Jurkat, Clone E6-1 (cell line): ENCODE measurements around the gene KDM2B.
A peak's percentile ranks its signal among the peaks of the same experiment; 100 is the strongest.
"Not testable (repeated sequence)": the region's sequence is repeated elsewhere in the genome, so short reads cannot be mapped to it uniquely, and the experiment has no call there.

Experiments
- DNase-seq: peaks from one replicate; pipeline ENCODE4 v3.0.0-alpha.2; 2011; ENCODE audit warnings: low read depth, low spot score
- H3K4me3 ChIP-seq: 2 replicates; pipeline ENCODE4 v1.5.1; 2011; ENCODE audit warnings: mild to moderate bottlenecking, low read length, control low read depth, moderate library complexity

Gene KDM2B

GRCh38 chr12:121417847-121418246 is 163.0 kb downstream of the KDM2B start:
- DNase-seq = no peak

GRCh38 chr12:121413917-121414316 is 166.9 kb downstream of the KDM2B start:
- H3K4me3 ChIP-seq = no peak overlapping the region
- no peak for DNase-seq

More at GRCh38 chr12:121417847-121418246, 163.0 kb downstream of the KDM2B start:
- H3K4me3 ChIP-seq = no peak overlapping the region

GRCh38 chr12:121405211-121405610 is 175.6 kb downstream of the KDM2B start:
- no peak overlapping the region for H3K4me3 ChIP-seq
- no peak for DNase-seq

- no peak for DNase-seq
- H3K4me3 ChIP-seq = no peak overlapping the region
Measured at GRCh38 chr12:121404734-121405133, 176.1 kb downstream of the KDM2B start.

- no peak overlapping the region for H3K4me3 ChIP-seq
- DNase-seq = no peak
Measured at GRCh38 chr12:121403721-121404120, 177.1 kb downstream of the KDM2B start.

- peak; percentile 21 for DNase-seq
- peak overlapping the region; percentile 95 for H3K4me3 ChIP-seq
Measured at GRCh38 chr12:121400332-121401139, 180.3 kb downstream of the KDM2B start.

- peak within 1 kb of the TSS; percentile 95 for H3K4me3 ChIP-seq
- DNase-seq = peak; percentile 97
Measured at GRCh38 chr12:121399391-121400331, 181.2 kb downstream of the KDM2B start, which contains the start of gene RNF34. RNF34 (plus strand) TSS chr12:121400118; CDS start chr12:121400213, 95 bp downstream.

- H3K4me3 ChIP-seq = no peak overlapping the region
- DNase-seq = no peak
Measured at GRCh38 chr12:121398355-121398754, 182.5 kb downstream of the KDM2B start.

- H3K4me3 ChIP-seq = no peak overlapping the region
- no peak for DNase-seq
Measured at GRCh38 chr12:121397521-121397920, 183.3 kb downstream of the KDM2B start.

- no peak for DNase-seq
- no peak overlapping the region for H3K4me3 ChIP-seq
Measured at GRCh38 chr12:121392325-121392716, 188.5 kb downstream of the KDM2B start.

- no peak for DNase-seq
- H3K4me3 ChIP-seq = no peak overlapping the region
Measured at GRCh38 chr12:121391619-121392324, 189.1 kb downstream of the KDM2B start.

GRCh38 chr12:121390856-121391255 is 190.0 kb downstream of the KDM2B start:
- no peak overlapping the region for H3K4me3 ChIP-seq
- DNase-seq = no peak

GRCh38 chr12:121388421-121388981 is 192.3 kb downstream of the KDM2B start:
- DNase-seq = no peak
- H3K4me3 ChIP-seq = no peak overlapping the region

GRCh38 chr12:121384891-121385290 is 195.9 kb downstream of the KDM2B start:
- H3K4me3 ChIP-seq, DNase-seq: not testable (repeated sequence)

- no peak for DNase-seq
- no peak overlapping the region for H3K4me3 ChIP-seq
Measured at GRCh38 chr12:121383601-121384021, 197.2 kb downstream of the KDM2B start.

GRCh38 chr12:121379945-121380344 is 200.9 kb downstream of the KDM2B start:
- no peak for DNase-seq
- no peak overlapping the region for H3K4me3 ChIP-seq
